ENCODE data around the gene EMP2.
"Not testable (repeated sequence)": the region's sequence is repeated elsewhere in the genome, so short reads cannot be mapped to it uniquely, and the experiment has no call there.

EMP2 gene

GRCh38 chr16:10537946-10538345, 42.5 kb downstream of the EMP2 start:
- H3K4me3 ChIP-seq (ENCODE audit: low read length): no peak overlapping the region
- no peak for TF ChIP-seq ZNF274 (IDR thresholded peaks at IDR 0.05; ENCODE audit: low read depth, low read length)

- no peak for TF ChIP-seq ZNF274 (IDR thresholded peaks at IDR 0.05; ENCODE audit: low read depth, low read length)
- no peak overlapping the region for H3K4me3 ChIP-seq (ENCODE audit: low read length)
These were observed 43.5 kb downstream of the EMP2 start for GRCh38 chr16:10536814-10537389.

- H3K4me3 ChIP-seq (ENCODE audit: low read length): not testable (repeated sequence)
These were observed 44.1 kb downstream of the EMP2 start for GRCh38 chr16:10536328-10536727.

GRCh38 chr16:10535461-10535860, 44.9 kb downstream of the EMP2 start:
- H3K4me3 ChIP-seq (ENCODE audit: low read length): no peak overlapping the region

GRCh38 chr16:10534748-10535147, 45.6 kb downstream of the EMP2 start:
- no peak overlapping the region for H3K4me3 ChIP-seq (ENCODE audit: low read length)
- no peak for TF ChIP-seq ZNF274 (IDR thresholded peaks at IDR 0.05; ENCODE audit: low read depth, low read length)

More at GRCh38 chr16:10535461-10535860, 44.9 kb downstream of the EMP2 start:
- no peak for TF ChIP-seq ZNF274 (IDR thresholded peaks at IDR 0.05; ENCODE audit: low read depth, low read length)

- not testable (repeated sequence) for H3K4me3 ChIP-seq (ENCODE audit: low read length)
These were observed 46.8 kb downstream of the EMP2 start for GRCh38 chr16:10533612-10534011.

- no peak overlapping the region for H3K4me3 ChIP-seq (ENCODE audit: low read length)
- no peak for TF ChIP-seq ZNF274 (IDR thresholded peaks at IDR 0.05; ENCODE audit: low read depth, low read length)
These were observed 48.8 kb downstream of the EMP2 start for GRCh38 chr16:10531582-10531981.

GRCh38 chr16:10530685-10531084, 49.7 kb downstream of the EMP2 start:
- no peak for TF ChIP-seq ZNF274 (IDR thresholded peaks at IDR 0.05; ENCODE audit: low read depth, low read length)
- no peak overlapping the region for H3K4me3 ChIP-seq (ENCODE audit: low read length)

- no peak overlapping the region for H3K4me3 ChIP-seq (ENCODE audit: low read length)
- no peak for TF ChIP-seq ZNF274 (IDR thresholded peaks at IDR 0.05; ENCODE audit: low read depth, low read length)
These were observed 50.3 kb downstream of the EMP2 start for GRCh38 chr16:10529895-10530669.

GRCh38 chr16:10528635-10529034, 51.8 kb downstream of the EMP2 start:
- no peak for TF ChIP-seq ZNF274 (IDR thresholded peaks at IDR 0.05; ENCODE audit: low read depth, low read length)
- no peak overlapping the region for H3K4me3 ChIP-seq (ENCODE audit: low read length)

GRCh38 chr16:10526962-10527361, 53.4 kb downstream of the EMP2 start:
- no peak overlapping the region for H3K4me3 ChIP-seq (ENCODE audit: low read length)

GRCh38 chr16:10525214-10525825, 55.1 kb downstream of the EMP2 start:
- no peak overlapping the region for H3K4me3 ChIP-seq (ENCODE audit: low read length)
- no peak for TF ChIP-seq ZNF274 (IDR thresholded peaks at IDR 0.05; ENCODE audit: low read depth, low read length)

More at GRCh38 chr16:10526962-10527361, 53.4 kb downstream of the EMP2 start:
- TF ChIP-seq ZNF274 (IDR thresholded peaks at IDR 0.05; ENCODE audit: low read depth, low read length): no peak

- no peak overlapping the region for H3K4me3 ChIP-seq (ENCODE audit: low read length)
- no peak for TF ChIP-seq ZNF274 (IDR thresholded peaks at IDR 0.05; ENCODE audit: low read depth, low read length)
These were observed 57.4 kb downstream of the EMP2 start for GRCh38 chr16:10522966-10523365.

- no peak overlapping the region for H3K4me3 ChIP-seq (ENCODE audit: low read length)
- no peak for TF ChIP-seq ZNF274 (IDR thresholded peaks at IDR 0.05; ENCODE audit: low read depth, low read length)
These were observed 58.6 kb downstream of the EMP2 start for GRCh38 chr16:10521681-10522274.
